GM12891 (cell line): Measurements from ENCODE around the gene IRF4.

Source experiments
- PAX5 ChIP-seq: IDR thresholded peaks from 2 replicates; pipeline ENCODE4 v1.6.1; 2011; ENCODE audit warnings: low read length, moderate library complexity, mild to moderate bottlenecking; ENCODE audit not compliant: insufficient read depth, severe bottlenecking
- POLR2A ChIP-seq: IDR thresholded peaks from 2 replicates; pipeline ENCODE4 v1.6.1; 2011; ENCODE audit warnings: low read depth, low read length, control low read depth
- POLR2AphosphoS5 ChIP-seq: IDR thresholded peaks from 2 replicates; pipeline ENCODE4 v1.6.1; 2011; ENCODE audit warnings: low read depth, low read length, control low read depth
- POU2F2 ChIP-seq: IDR thresholded peaks from 2 replicates; pipeline ENCODE4 v1.6.1; 2011; ENCODE audit warnings: low read depth, mild to moderate bottlenecking, control low read depth, low read length, moderate library complexity
- TAF1 ChIP-seq: IDR thresholded peaks from 2 replicates; pipeline ENCODE4 v1.6.1; 2011; ENCODE audit warnings: low read depth, low read length, control low read depth

GRCh38 chr6:341914-342831 is 49.4 kb upstream of the IRF4 start:
- no peak for TF ChIP-seq TAF1
- no peak; the same call in 1 of the 2 replicates for TF ChIP-seq POLR2AphosphoS5
- TF ChIP-seq POLR2A: no peak
- no peak for TF ChIP-seq PAX5
- peak; percentile 16; the same call in 1 of the 2 replicates for TF ChIP-seq POU2F2
